ENCODE measurements around the gene C11orf68.

The C11orf68 gene

DNA sequence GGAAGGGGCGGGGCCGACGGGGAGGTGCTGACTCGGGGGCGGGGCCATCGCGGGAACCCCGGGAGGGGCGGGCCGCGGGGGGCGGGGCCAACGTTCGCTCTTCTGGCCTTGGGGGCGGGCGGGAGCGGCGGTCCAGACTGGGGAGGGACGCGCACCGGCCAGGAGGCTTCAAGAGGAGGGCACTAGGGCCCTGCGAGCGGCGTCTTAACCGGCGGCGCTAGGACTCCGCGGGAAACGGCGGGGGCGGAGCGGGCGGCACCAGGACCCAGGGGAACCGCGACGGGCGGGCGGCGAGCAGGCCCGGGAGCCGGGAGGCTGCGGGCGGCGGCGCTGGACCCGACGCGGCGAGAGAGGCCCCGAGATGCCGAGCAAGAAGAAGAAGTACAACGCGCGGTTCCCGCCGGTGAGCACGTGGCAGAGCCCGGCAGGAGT lies 295 bp upstream of the C11orf68 start, which contains the start of gene DRAP1:
DRAP1 (plus strand) TSS at position 286 of the 432 bp plus-strand sequence; CDS start at position 362, 76 bp downstream.
- TF ChIP-seq, protein P1, sequence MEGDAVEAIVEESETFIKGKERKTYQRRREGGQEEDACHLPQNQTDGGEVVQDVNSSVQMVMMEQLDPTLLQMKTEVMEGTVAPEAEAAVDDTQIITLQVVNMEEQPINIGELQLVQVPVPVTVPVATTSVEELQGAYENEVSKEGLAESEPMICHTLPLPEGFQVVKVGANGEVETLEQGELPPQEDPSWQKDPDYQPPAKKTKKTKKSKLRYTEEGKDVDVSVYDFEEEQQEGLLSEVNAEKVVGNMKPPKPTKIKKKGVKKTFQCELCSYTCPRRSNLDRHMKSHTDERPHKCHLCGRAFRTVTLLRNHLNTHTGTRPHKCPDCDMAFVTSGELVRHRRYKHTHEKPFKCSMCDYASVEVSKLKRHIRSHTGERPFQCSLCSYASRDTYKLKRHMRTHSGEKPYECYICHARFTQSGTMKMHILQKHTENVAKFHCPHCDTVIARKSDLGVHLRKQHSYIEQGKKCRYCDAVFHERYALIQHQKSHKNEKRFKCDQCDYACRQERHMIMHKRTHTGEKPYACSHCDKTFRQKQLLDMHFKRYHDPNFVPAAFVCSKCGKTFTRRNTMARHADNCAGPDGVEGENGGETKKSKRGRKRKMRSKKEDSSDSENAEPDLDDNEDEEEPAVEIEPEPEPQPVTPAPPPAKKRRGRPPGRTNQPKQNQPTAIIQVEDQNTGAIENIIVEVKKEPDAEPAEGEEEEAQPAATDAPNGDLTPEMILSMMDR (IDR thresholded peaks at IDR 0.05; ENCODE audit: low read depth, low read length), result no peak
- no peaks in the 10 kb centered on the region for H3K27me3 ChIP-seq
- peak within 1 kb of the TSS; percentile 98 for H3K4me3 ChIP-seq (ENCODE audit: low read depth, low read length)
- peaks cover 14% of the 10 kb centered on the region for H3K4me1 ChIP-seq
- H3K9me3 ChIP-seq, result no peaks in the 10 kb centered on the region
- peak; percentile 99 for DNase-seq
- no peaks in the 10 kb centered on the region for H3K36me3 ChIP-seq

DNA sequence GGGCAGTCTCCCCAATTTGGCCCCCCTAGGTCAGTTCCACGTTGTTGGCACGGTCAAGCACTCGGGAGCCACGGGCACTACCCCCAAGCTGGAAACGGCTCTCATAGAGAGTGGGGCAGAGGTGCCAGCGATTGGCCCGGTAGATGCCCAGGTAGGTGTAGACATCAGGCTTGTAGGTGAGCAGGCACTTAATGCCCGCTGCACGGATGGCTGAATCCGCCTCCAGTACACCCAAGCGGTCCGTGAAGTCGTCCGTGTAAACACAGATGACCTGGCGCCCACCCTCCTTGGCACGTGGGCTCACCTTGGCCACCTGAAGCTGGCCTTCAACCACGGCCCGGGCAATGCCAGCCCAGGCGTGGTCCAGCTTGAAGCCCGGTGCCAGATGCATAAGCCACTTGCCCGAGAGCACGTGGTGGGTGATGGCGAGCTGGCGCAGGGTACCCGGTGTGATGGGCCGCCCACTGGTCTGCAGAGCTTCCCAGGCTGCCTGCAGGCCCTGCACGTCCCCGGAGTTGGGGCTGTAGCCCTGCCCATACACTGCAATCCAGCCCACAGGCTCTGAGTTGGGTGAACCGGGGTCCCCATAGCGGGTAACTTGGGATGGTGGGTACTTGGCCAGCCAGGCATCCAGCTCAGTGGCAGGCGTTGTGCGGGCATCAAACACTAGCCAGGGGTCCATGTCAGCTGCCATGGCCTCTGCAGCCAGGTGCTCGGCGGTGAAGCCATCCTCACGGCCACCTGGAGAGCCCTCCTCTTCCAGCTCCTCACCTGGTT lies 1.2 kb downstream of the C11orf68 start:
- Histone ChIP-seq H3K4me1 (peaks cover 14% of the 10 kb centered on the region), H3K4me3 (ENCODE audit: low read depth, low read length) (peak overlapping the region; percentile 98), H3K27me3 (no peaks in the 10 kb centered on the region), H3K9me3 (no peaks in the 10 kb centered on the region), H3K36me3 (no peaks in the 10 kb centered on the region)
- TF ChIP-seq, protein P1 (IDR thresholded peaks at IDR 0.05; ENCODE audit: low read depth, low read length), result no peak
- no peak for DNase-seq

DNA sequence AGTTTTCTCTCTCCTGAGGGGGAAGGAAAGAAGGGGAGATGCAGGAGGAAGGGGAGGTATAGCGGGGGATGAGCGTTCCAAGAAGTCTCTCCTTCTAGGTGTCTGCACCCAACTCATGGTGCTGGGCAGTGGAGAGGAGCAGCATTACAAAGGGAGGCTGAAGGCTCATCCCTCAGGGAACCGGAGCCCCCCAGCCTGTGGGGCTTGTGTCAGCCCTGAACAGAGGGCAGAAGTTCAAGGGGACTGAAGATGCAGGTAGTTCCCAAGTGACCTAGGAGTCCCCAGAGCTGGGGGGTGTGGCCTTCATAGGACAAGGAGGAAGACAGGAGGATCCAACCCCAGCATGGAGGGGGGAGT lies 1.8 kb downstream of the C11orf68 start:
- no peak overlapping the region for H3K4me3 ChIP-seq (ENCODE audit: low read depth, low read length)

DNA sequence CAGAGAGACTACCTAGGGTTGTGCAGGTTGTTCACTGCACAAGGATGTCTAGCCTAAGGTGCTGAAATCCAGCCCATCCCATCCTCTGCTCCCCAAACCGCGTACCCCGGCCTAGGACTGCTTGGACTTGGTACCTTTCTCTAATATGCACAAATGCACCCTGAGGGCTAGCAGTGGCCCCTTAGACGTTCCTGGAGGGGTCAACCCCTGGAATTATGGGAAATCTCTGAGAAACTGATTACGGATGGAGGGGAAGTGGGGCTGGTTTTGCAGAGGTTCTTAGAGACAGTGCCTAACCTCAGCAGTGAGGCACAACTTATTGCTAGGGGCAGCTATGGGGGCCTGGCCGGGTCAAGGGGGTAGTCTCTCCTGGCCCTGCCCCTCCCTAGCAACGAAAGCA lies 2.5 kb downstream of the C11orf68 start:
- Histone ChIP-seq H3K4me1 (peaks cover 14% of the 10 kb centered on the region), H3K9me3 (no peaks in the 10 kb centered on the region), H3K27me3 (no peaks in the 10 kb centered on the region), H3K4me3 (ENCODE audit: low read depth, low read length) (no peak overlapping the region), H3K36me3 (no peaks in the 10 kb centered on the region)
- TF ChIP-seq, protein P1 (IDR thresholded peaks at IDR 0.05; ENCODE audit: low read depth, low read length), result no peak
- no peak for DNase-seq

More for the DNA sequence above, 1.8 kb downstream of the C11orf68 start:
- H3K9me3 ChIP-seq, result no peaks in the 10 kb centered on the region
- peaks cover 14% of the 10 kb centered on the region for H3K4me1 ChIP-seq
- TF ChIP-seq, protein P1 (IDR thresholded peaks at IDR 0.05; ENCODE audit: low read depth, low read length), result no peak
- no peaks in the 10 kb centered on the region for H3K36me3 ChIP-seq
- no peak for DNase-seq
- no peaks in the 10 kb centered on the region for H3K27me3 ChIP-seq

DNA sequence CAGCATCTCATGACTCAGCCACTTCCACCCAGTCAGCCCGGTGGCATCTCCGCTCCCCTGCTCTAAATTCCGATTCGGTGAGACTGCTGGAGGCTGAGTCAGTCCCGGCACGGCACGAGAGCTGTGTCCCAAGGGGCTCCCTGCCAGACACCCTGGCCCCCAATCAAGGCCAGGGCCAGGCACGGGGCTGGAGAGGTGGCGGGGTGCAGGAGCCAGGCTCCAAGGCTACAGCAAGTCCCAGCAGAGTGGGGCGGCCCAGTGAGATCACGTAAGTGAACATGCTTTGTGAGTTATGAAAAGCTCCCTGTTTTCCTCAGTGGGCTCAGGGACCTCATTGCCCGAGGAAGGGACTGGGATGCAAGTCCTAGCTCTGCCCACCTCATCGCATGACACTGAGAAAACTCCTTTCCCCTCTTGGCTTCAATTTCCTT lies 3.0 kb downstream of the C11orf68 start:
- no peaks in the 10 kb centered on the region for H3K9me3 ChIP-seq
- H3K36me3 ChIP-seq, result no peaks in the 10 kb centered on the region
- TF ChIP-seq, protein P1 (IDR thresholded peaks at IDR 0.05; ENCODE audit: low read depth, low read length), result no peak
- DNase-seq, result peak; percentile 81
- H3K4me3 ChIP-seq (ENCODE audit: low read depth, low read length), result no peak overlapping the region; the same call in 1 of the 2 replicates
- peaks cover 14% of the 10 kb centered on the region for H3K4me1 ChIP-seq
- H3K27me3 ChIP-seq, result no peaks in the 10 kb centered on the region
